GM18499 (cell line): ENCODE data around the gene SLC29A3.
"Not testable (repeated sequence)": the region's sequence is repeated elsewhere in the genome, so short reads cannot be mapped to it uniquely, and the experiment has no call there.

Source experiments
- ATAC-seq: cut with Tn5 transposase; IDR thresholded peaks from one replicate; pipeline ENCODE4 v1.9.1; 2021; ENCODE audit warnings: moderate number of reproducible peaks; ENCODE audit not compliant: insufficient read depth, unreplicated experiment

Gene SLC29A3

DNA sequence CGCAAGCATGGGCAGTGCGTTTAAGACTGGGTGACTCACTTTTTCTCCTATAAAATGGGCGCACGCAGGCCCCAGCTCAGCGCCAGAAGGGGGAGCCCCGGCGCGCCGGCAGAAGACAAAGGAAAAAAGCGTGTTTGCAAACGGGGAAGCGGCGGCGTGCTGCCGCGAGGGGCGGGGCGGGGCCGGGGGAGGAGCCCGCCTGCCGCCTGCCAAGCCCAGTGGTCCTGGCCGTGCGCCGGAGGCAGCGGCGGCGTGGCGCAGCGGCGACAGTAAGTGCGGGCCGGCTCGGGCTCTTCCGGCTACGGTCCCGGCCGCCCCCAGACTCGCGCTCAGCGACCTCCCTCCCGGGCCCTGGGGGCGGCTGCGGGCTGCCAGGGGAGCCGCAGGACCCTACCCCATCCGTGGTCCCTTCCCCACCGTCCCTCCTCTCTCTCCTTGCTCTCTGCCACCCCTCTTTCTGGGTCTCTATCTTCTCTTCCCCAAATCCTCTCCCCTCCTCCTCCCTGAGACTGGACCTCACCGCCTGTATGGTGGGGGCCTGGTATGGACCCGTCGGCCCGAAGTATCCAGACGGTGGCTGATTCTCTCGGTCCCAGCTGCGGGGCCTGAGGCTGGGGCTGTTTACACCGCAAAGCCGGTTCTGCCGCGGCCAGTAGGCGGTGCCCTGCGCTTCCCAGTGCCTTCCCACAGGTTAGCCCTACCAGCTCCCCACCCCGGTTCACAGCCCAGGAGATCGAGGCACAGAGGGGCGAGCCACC lies at the start of gene SLC29A3:
Gene SLC29A3 (plus strand): TSS at position 218 of the 758 bp plus-strand sequence. CDS start 51 bp downstream, at position 269.
- ATAC-seq = peak; percentile 61

DNA sequence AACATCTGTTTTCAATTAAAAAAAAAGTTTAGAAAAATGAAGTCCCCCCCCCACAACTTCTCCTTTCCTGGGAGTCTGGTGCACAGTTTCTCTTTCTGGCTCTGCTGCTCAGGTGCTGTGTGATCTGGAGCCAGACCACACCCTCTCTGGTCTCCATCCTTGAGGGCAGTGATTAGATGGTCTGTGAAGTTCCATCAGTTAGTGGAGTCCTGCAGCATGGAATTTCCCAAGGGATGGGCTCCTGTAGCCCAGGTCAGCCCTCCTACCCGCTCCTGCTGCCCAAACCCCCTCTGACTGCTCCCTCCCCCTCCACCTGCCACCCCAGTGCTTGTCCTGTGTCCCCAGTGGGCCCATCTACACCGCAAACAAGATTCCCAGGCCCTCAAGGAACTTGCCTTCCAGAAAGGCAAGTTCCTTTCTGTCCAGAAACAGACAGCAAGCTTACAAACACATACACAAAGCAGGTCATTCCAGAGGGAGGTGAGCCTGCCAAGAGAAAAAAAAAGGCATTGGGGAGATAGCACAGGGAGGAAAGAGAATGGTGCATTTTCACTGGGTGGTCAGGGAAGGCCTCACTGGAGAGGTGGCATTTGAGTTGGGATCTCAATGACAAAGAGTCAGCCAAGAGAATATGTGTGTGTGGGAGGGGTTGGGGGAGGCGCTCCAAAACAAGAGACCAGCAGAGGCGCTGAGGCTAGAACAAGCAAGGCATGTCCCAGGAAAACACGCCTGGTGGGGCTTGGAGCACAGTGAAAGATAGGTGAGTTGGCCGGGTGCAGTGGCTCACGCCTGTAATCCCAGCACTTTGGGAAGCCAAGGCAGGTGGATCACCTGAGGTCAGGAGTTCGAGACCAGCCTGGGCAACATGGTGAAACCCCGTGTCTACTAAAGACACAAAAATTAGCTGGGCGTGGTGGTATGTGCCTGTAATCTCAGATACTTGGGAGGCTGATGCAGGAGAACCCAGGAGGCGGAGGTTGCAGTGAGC lies 49.5 kb upstream of the SLC29A3 start:
- ATAC-seq = no peak

DNA sequence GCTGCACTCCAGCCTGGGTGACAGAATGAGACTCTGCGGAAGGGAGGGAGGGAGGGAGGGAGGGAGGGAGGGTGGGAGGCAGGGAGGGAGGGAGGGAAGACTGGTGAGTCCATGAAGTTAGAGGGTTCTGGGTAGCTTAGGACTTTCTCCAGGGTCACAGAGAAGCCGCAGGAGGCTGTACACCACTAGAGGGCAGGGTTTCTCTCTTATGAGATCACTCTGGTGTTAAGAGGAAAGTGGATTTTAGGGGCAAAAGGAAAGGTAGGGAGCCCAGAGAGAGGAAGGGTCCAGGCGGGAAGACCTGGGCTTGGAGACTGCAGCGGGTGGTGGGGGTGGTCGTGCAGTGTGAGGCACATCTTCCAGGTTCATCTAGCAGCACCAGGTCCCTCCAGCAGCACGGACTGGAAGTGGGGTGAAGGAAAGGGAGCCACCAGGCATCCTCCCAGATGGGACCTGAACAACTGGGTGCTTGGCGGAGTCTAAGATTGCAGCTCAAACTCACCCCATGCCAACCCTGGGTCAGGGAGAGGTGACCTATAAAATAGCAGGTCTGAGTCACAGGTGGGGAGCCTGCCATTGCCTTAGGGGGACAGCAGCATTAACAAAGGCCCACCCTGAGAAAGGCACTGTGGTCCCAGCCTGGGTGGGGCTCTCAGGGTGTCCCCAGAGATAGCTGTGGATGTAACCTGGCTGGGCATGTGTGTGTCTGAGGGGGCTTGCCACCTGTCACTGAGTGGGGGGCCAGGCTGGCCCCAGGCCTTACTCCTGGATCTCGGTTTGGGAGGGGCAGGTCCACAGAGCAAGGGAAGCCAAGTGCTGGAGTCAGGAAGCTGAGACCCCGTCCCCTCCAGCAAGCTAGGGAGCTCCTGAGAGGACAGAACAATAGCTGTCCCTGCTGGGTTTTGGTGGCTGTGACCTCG lies 48.5 kb upstream of the SLC29A3 start:
- ATAC-seq = no peak

DNA sequence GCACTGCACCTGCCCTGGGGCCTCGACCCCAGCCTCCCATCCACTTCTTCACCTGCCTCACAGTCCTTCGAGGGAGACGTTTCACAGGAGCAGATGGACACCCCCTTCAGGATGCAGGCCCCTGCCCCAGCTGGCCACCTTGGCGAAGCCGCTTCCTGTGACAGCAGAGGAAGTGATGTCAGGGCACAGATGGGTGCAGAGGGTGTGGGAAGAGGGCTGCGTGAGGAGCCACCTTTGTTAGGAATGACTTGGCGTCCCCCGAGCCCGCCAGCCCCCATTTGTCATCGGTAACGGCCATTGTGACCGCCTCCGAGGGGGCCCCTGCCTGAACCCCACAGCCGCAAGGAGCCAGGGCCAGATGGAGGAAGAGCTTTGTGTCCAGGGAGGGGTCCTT lies 47.4 kb upstream of the SLC29A3 start:
- ATAC-seq = no peak

DNA sequence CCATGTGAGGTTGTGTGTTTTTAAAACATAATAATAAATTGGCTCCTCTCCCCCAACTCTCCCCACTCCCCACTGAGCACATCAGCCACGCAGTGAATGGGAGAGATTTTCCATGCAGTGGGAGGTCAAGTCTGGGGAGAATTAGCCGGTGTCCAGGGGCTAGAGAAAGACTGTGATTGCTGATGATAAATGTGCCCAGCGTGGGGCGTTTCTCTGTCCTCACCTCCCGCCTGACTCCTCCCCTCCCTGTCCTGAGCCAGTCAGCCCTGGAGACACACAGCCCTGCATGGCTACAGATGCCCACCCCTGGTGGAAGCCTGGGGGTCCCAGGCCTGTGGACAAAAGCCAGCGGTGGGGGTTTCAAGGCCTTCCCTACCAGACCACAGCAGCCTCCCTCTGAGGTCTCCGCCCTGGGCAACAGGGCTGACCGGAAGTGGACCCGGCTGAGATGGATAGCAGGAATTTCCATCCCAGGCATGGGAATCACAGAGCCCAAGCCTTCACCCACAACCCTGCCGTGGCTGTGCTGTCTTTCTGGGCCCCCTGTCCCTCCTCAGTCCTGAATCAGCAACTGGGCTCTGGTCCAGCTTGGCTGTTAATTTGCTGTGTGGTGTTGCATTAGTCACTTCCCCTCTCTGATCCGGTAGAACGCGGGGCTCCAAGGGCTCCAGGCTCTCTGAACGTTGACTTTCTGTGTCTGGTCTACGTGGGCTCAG lies 46.8 kb upstream of the SLC29A3 start:
- no peak for ATAC-seq

DNA sequence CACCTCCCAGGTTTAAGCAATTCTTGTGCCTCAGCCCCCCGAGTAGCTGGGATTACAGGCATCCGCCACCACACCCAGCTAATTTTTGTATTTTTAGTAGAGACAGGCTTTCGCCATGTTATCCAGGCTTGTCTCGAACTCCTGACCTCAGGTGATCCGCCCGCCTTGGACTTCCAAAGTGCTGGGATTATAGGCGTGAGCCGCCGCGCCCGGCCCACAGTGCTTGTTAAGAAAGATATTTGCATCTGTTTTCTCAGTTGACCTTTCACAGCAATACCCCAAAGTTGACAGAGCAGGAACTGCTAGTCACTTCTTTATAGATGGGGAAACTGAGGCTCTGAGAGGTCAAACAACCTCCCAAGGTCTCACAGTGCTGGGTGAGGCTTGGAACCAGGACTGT lies 46.1 kb upstream of the SLC29A3 start:
- ATAC-seq = not testable (repeated sequence)

DNA sequence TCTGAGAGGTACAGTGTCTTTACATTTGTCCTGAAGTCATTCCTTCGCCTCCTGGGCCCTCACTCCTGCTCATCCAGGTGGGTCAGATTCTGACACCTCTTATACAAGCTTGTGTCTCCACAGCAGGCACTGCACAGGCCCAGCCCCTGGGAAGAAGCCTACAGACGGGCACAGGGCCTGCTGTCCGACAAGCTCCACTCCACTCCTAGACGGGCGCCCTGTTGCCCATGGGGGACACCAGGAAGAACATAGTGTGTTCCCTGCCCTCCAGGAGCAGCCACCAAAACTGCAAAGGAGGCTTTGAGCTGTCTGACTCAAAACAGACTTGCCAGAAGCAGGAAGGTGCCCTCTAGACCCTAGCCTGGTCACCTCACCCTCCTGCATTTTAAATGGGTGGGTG lies 45.6 kb upstream of the SLC29A3 start:
- ATAC-seq = no peak

DNA sequence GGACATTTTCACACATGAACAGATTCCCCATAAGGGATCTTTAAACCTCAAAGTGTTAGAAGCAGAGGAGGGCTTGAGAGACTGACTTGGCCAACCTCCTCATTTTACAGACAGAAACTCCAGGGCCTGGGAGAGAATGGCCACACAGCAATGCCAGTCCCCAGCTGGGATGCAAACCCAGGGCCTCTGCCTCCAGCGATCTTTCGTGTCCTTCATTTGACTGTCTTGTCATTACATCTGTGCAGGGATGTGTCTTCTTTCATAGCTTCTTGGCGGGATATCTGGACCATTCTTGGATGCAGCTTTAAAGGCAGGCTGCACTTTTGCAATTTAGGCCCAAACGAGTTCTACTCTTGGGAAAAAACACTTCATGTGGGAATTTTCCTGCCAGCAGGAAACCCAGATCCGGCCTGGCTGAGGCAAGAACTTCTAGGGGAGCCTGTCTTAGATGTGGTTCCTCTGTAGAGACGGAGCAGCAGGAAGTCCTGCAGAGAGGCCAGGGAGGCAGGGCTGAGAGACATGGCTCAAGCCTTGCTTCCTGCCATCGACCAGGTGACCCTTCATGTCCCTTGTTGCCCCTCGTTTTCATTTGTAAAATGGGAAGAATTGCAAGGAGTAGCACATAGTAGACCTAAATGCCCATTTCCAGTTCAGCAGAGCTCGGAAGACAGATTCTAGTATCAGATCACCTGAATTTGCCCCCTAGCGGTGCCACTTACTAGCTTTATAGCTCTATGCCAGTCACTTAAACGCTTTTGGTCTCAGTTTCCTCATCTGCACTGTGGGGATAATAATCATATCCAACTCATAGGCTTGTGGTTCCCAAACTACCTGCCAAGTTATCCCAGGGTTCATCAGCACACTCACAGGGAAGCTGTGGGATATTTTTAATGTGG lies 43.9 kb upstream of the SLC29A3 start:
- ATAC-seq = no peak

DNA sequence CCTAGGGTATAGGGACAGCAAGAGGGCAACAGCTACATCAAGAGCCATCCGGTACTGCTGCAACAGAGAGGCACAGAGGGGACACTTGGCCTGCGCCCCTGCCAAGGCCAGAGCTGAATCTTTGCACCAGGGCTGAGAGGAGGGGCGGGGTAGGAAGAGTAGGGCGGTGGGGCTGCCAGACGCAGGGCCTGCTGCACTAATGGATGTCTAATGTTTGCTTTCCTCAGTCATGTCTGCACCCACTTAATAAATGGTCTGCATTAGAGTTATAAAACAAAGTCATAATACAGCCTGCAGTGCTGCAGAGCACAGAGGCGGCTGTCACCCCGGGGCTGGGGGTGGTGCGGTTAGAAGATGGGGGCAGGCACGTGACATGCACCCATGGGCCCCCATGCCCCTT lies 42.2 kb upstream of the SLC29A3 start:
- ATAC-seq = no peak

DNA sequence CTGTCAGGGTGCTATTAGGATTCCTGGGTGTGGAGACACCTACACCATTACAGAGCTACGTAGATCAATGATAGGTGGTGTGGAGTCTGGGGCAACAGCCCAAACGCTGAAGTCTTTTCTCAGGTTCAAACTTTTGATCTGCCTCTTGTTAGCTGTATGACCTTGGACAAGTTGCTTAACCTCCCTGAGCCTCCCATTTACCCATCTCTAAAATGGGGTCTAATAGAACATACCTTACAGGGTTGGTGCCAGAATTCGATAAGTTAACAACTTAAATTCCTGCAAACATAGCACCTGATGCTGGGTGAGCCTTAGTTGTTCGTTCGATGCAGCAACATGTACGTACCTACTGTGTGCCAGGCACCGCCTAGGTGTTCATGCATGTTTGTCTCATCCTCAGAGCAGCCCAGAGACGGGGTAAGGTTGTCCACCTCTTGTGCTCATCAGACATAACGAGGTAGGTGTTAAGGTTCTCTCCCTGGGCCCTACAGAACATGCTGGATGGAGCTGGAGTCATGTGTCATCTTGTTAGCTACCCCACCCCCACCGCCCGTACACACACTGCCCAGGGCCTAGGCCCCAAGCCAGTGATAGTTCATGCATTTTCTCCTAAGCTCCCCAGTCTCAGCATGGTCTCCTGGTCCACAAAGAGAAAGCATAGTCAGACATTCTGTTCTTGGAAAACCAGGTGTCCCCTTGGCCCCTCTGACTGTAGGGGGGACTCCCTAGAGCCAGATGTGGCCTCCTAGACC lies 41.0 kb upstream of the SLC29A3 start:
- ATAC-seq = no peak

DNA sequence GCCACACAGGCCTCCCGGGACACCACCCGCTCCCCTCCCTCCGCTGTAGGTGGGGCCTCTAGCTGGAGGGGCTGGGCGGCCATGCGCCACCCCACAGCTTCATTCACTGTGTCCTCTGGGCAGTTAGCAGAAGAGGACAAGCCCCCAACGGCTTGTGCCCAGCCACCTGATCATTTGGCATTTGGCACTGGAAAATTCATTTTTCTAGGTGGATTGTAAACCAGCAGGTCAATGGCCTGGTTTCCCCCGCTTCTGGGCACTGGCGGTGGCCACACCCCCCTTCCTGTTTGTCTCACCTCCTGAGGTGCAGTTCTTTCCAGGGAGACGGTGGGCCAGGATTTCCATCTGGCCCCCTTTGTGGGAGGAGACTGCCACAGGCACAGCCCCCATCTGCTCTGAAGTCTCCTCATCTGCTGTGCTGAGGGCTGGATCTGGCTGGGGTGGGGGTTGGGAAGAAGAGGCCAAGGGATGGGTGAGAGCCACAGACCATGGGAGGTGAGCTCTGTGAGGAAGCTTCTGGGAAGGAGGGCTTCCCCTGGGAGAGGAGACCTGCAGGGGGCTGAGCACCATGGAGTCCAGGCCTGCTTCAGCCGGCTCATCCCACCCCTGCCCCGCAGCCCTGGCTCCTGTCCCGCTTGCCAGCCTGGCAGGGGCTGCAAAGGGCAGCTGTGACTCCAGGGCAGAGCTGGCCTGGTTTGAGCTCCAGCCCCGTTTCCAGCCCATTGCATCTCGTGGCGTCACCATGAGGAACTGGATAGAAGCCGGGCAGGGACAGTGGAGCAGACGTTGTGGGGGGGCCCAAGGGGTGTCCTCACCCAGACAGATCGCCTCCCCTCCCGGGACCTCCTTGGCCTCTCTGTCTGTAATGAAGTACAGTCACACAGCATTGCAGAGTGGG lies 40.1 kb upstream of the SLC29A3 start:
- ATAC-seq = no peak

DNA sequence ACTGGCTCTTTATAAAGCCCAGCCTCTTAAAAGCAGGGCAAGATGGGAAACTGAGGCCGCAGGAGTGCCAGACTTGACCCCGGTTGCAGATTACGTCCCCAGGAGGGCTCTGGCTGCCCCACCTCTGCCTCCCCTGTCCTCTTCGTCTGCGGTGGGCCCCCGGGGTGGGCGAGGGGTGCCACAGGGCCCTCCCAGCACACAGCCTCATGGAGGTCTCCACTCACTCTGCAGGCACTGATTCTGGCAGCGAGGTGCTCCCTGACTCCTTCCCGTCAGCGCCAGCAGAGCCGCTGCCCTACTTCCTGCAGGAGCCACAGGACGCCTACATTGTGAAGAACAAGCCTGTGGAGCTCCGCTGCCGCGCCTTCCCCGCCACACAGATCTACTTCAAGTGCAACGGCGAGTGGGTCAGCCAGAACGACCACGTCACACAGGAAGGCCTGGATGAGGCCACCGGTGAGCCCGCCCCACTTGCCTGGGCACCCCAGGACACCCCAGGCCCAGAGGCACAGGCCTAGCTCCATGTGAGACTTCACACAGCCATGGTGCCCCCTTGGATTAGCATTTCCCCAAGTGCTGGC lies 39.4 kb upstream of the SLC29A3 start:
- ATAC-seq = no peak

DNA sequence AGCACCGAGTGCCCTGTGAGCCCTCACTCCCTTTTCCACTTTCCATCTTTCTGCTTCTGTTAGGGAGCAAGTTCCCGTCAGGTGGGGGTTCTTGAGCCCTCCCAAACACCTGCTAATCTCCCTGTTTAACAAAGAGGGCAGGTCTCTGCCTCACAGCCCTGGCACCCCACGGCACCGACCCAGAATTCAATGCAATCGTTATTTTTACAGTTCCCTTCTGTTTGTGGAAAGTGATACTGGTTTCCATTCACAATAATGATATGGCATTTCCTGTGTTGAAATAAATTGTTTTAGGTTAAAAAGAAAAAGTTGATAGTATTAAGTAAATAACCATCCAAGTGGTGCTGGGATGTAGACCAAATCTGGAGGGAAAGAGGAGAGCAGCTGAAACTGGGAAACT lies 38.8 kb upstream of the SLC29A3 start:
- no peak for ATAC-seq

DNA sequence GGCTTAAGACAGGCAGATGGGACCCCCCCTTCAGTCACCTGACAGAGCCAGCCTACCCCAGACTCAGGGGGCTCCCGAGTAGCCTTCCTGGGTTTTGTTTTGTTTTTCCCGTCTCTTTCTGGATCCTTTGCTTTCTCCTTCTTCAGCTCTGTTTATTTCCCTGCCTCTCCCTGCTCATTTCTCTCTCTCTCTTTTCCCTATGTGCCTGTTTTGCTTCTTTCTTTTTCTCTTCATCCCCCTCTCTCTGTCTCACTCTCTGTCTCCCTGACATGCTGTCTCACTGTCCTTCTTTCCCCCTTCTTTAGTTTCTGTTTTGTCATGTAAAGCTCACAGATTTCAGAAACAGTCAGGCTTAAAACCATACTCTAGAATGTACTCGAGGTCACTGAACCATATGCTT lies 38.2 kb upstream of the SLC29A3 start:
- no peak for ATAC-seq

DNA sequence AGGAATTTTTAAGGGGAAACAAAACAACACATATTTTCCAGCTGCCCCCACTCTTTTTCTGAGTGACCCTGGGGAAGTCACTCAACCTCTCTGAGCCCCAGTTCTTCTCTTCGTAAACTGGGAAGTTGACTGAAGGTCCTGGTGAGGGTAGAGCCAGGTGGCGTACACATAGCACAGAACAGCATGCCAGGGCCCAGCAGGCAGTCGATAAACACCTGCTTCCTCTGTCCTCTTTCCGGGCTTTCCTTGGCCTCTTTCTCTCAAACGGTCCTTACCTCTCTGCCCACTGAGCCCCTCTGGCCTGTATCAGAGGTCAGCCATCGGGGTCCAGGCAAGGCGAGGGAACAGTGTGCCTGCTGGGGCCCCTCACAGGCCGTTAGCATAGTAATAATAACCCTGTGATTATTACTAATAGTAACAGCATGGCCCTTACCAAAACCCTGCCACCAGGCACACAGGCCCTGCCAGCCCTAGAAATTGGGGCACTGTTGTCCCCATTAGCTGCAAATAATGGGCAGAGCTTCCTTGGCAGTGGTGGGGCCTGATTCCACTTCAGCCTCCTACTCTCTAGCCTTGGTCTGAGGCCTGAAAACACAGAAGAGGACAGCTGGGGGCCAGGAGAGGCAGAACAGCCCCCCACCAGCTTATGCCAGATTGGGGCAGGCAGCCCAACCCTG lies 37.3 kb upstream of the SLC29A3 start:
- ATAC-seq = no peak

DNA sequence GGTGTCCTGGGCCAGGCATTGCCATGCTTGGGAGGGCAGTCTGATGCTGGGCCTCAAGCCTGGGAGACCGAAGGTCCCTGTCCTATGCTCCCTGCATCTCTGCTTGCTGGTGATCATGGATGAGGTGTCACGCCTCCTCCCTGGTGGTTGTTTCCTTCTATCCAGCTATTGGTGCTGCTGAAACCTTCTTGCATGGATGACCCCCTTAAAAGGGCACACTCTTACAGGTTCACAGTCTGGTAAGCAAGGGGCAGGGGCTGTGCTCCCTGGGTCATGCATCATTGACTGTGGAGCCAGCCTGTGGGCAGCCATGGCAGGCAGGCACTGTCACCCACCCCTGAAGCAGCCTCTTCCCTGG lies 36.8 kb upstream of the SLC29A3 start:
- ATAC-seq = no peak
